Stimulated activated CD8-positive, alpha-beta memory T cell treated with anti-CD3 and anti-CD28 coated beads, Interleukin-4, amount 100 ng/mL, for 1 hour (primary cell): ENCODE results near the gene PROB1.
"Not testable (repeated sequence)": the region's sequence is repeated elsewhere in the genome, so short reads cannot be mapped to it uniquely, and the experiment has no call there.

ENCODE experiments used
- DNase-seq, 2 donors: peaks; one replicate each; pipeline ENCODE4 v3.0.0-alpha.2; 2020; ENCODE audit warnings: low read depth in 2 of 2, low spot score in 1 of 2

Gene PROB1

GRCh38 chr5:139392324-139392677 lies 2.6 kb downstream of the PROB1 start:
- DNase-seq: no peak

- DNase-seq: no peak
Observed at GRCh38 chr5:139391570-139392323, 3.2 kb downstream of the PROB1 start.

GRCh38 chr5:139390639-139391569 lies 4.0 kb downstream of the PROB1 start:
- DNase-seq: no peak

- peak in 1 of 2 donors; percentile 28 for DNase-seq
Observed at GRCh38 chr5:139389701-139390638, 4.9 kb downstream of the PROB1 start, which contains the start of gene MZB1. Gene MZB1, minus strand, starts transcription at chr5:139389913. Its CDS starts 57 bp downstream, at chr5:139389856.

- no peak for DNase-seq
Observed at GRCh38 chr5:139388198-139388821, 6.6 kb downstream of the PROB1 start.

- DNase-seq: no peak
Observed at GRCh38 chr5:139387611-139388197, 7.2 kb downstream of the PROB1 start.

GRCh38 chr5:139386956-139387355 lies 7.9 kb downstream of the PROB1 start:
- DNase-seq: not testable (repeated sequence)

GRCh38 chr5:139386050-139386438 lies 8.9 kb downstream of the PROB1 start:
- DNase-seq: no peak

- DNase-seq: no peak
Observed at GRCh38 chr5:139385061-139386049, 9.5 kb downstream of the PROB1 start.

GRCh38 chr5:139384591-139385051 lies 10.3 kb downstream of the PROB1 start:
- no peak for DNase-seq

GRCh38 chr5:139383993-139384590 lies 10.8 kb downstream of the PROB1 start:
- no peak for DNase-seq

- DNase-seq: no peak
Observed at GRCh38 chr5:139383275-139383992, 11.5 kb downstream of the PROB1 start, which contains the start of gene SLC23A1. Gene SLC23A1, minus strand, starts transcription at chr5:139383297. Its CDS starts 44 bp downstream, at chr5:139383253.

- no peak for DNase-seq
Observed at GRCh38 chr5:139382807-139383206, 12.1 kb downstream of the PROB1 start.

- DNase-seq: no peak
Observed at GRCh38 chr5:139381837-139382761, 12.8 kb downstream of the PROB1 start.

- DNase-seq: no peak
Observed at GRCh38 chr5:139379626-139380449, 15.1 kb downstream of the PROB1 start.

GRCh38 chr5:139378941-139379361 lies 16.0 kb downstream of the PROB1 start:
- no peak for DNase-seq
